SH-SY5Y (cell line): ENCODE results near the gene NUP133.

Source experiments
- GATA2 ChIP-seq: IDR thresholded peaks from 2 replicates; pipeline ENCODE4 v1.6.1; 2011; ENCODE audit warnings: mild to moderate bottlenecking, low read depth, low read length
- GATA3 ChIP-seq: IDR thresholded peaks from 2 replicates; pipeline ENCODE4 v1.6.1; 2011; ENCODE audit warnings: low read depth, mild to moderate bottlenecking, low read length, moderate library complexity

DNA sequence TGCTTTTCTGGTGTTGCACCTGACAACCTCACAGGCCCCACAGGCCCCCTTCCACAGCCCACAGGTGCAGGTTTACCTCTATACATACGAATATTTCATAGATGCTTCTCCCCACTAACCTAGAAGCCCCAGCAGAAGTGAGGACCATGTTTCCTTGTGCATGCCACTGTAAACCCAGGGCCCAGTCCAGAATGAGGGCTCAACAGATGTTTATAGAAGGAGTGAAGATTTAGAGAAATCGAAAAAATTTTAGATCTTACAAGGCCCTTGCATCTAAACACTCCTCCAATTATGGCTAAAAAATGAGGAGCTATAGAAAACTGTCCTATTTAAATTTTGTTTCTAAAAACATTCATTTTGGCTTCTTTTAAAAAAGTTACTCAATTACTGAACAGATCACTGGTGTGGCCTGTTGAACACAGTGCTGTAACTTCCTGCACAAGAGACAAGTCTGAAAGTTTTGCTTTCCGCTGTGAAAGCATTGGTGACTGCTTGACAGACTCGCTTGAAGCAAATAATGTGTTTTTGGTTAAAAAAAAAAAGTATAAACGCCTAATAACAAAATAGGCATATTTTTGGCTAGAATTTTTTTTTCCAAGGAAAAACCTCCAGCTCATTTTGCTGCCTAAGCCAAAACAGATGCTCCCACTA is 49.2 kb upstream of the NUP133 start:
- TF ChIP-seq GATA2 (no peak), GATA3 (no peak)
